SHP77 treated with DMSO at 0.1 percent for 48 hours (cell line): ENCODE measurements around the gene CD81.
"Not testable (repeated sequence)": the region's sequence is repeated elsewhere in the genome, so short reads cannot be mapped to it uniquely, and the experiment has no call there.

Experiments
- DNase-seq: peaks from one replicate; lab custom pipeline; 2025; lab: John Stamatoyannopoulos, UW

The CD81 gene

GRCh38 chr11:2357651-2358050, 19.5 kb upstream of the CD81 start:
- not testable (repeated sequence) for DNase-seq

- DNase-seq = no peak
These were observed 18.2 kb upstream of the CD81 start for GRCh38 chr11:2358754-2359442.

GRCh38 chr11:2359557-2359956, 17.6 kb upstream of the CD81 start:
- no peak for DNase-seq

GRCh38 chr11:2360081-2360642, 16.9 kb upstream of the CD81 start:
- DNase-seq = no peak

- DNase-seq = no peak
These were observed 15.5 kb upstream of the CD81 start for GRCh38 chr11:2361565-2361964.

GRCh38 chr11:2362414-2362813, 14.7 kb upstream of the CD81 start:
- DNase-seq = no peak

GRCh38 chr11:2363130-2363529, 14.0 kb upstream of the CD81 start:
- DNase-seq = no peak

GRCh38 chr11:2363577-2364370, 13.3 kb upstream of the CD81 start:
- DNase-seq = no peak

GRCh38 chr11:2364386-2364785, 12.7 kb upstream of the CD81 start:
- not testable (repeated sequence) for DNase-seq

- DNase-seq = no peak
These were observed 11.4 kb upstream of the CD81 start for GRCh38 chr11:2365571-2366210.

GRCh38 chr11:2366276-2366675, 10.8 kb upstream of the CD81 start:
- DNase-seq = no peak

- DNase-seq = no peak
These were observed 10.4 kb upstream of the CD81 start for GRCh38 chr11:2366733-2367132.

- DNase-seq = no peak
These were observed 9.6 kb upstream of the CD81 start for GRCh38 chr11:2367266-2368160.

- DNase-seq = no peak
These were observed 8.8 kb upstream of the CD81 start for GRCh38 chr11:2368178-2368850.

- DNase-seq = no peak
These were observed 8.3 kb upstream of the CD81 start for GRCh38 chr11:2368851-2369180.

- no peak for DNase-seq
These were observed 7.8 kb upstream of the CD81 start for GRCh38 chr11:2369320-2369719.

- no peak for DNase-seq
These were observed 7.2 kb upstream of the CD81 start for GRCh38 chr11:2369896-2370295.

- DNase-seq = no peak
These were observed 2.5 kb upstream of the CD81 start for GRCh38 chr11:2374456-2375201.

GRCh38 chr11:2375341-2375853, 1.7 kb upstream of the CD81 start:
- DNase-seq = no peak

GRCh38 chr11:2375964-2376551, 1.1 kb upstream of the CD81 start:
- DNase-seq = no peak
